Cardiac muscle cell (in vitro differentiated cells and primary cell): ENCODE measurements around the gene GABBR2. TPM values are rescaled to one million over a fixed set of nuclear protein-coding genes. Genes with fewer than 3 reads are reported as not detected.

ENCODE experiments used
- DNase-seq, 2 donors: peaks; one replicate each; pipeline versions ENCODE4 v3.0.0 to v3.0.0-alpha.2; 2010 to 2017; ENCODE audit warnings: low read depth in 1 of 2, low spot score in 1 of 2
- H3K27ac ChIP-seq: fragments of 200-600 bp; sonication (generic); 2 replicates; pipeline ENCODE4 v1.5.1; 2016
- H3K27me3 ChIP-seq: fragments of 200-600 bp; sonication (generic); 2 replicates; pipeline ENCODE4 v1.6.0; 2016; ENCODE audit warnings: control low read depth
- H3K36me3 ChIP-seq: fragments of 200-600 bp; sonication (generic); 2 replicates; pipeline ENCODE4 v1.5.1; 2016; ENCODE audit warnings: control low read depth
- H3K4me1 ChIP-seq: fragments of 200-600 bp; sonication (generic); 2 replicates; pipeline ENCODE4 v1.8.1; 2017; ENCODE audit warnings: low read depth, mild to moderate bottlenecking, mixed run types
- H3K4me3 ChIP-seq: fragments of 200-600 bp; sonication (generic); 2 replicates; pipeline ENCODE4 v1.5.1; 2016; ENCODE audit warnings: mild to moderate bottlenecking
- H3K9me3 ChIP-seq: fragments of 200-600 bp; sonication (generic); 2 replicates; pipeline ENCODE4 v1.5.1; 2017; ENCODE audit warnings: low read depth, mild to moderate bottlenecking, control low read depth
- polyA plus RNA-seq: library from polyadenylated mRNA; unstranded; fragments of >200 nt; fragmentation: Nextera tagmentation; extraction: Ambion mirVana; gene quantifications from 2 replicates; pipeline ENCODE4 v1.2.1, GENCODE V29; 2016
- total RNA-seq: library from RNA; depleted of rRNA; stranded (reverse); fragments of >200 nt; gene quantifications from 2 replicates; pipeline ENCODE4 v1.2.3, GENCODE V29; 2016
- TF ChIP-seq, protein P1 (sequence below): IDR thresholded peaks from 2 replicates; pipeline ENCODE4 v1.5.1; 2012; ENCODE audit warnings: low read depth, mild to moderate bottlenecking, low read length

GABBR2 gene
- total and polyA plus RNA-seq, 2 experiments from 2014 or later = 0.06 TPM; not detected in 1

GRCh38 chr9:98362624-98363252, 346.0 kb downstream of the GABBR2 start:
- peaks cover 4% of the 10 kb centered on the region for H3K9me3 ChIP-seq
- no peaks in the 10 kb centered on the region for H3K27me3 ChIP-seq
- TF ChIP-seq, protein P1, sequence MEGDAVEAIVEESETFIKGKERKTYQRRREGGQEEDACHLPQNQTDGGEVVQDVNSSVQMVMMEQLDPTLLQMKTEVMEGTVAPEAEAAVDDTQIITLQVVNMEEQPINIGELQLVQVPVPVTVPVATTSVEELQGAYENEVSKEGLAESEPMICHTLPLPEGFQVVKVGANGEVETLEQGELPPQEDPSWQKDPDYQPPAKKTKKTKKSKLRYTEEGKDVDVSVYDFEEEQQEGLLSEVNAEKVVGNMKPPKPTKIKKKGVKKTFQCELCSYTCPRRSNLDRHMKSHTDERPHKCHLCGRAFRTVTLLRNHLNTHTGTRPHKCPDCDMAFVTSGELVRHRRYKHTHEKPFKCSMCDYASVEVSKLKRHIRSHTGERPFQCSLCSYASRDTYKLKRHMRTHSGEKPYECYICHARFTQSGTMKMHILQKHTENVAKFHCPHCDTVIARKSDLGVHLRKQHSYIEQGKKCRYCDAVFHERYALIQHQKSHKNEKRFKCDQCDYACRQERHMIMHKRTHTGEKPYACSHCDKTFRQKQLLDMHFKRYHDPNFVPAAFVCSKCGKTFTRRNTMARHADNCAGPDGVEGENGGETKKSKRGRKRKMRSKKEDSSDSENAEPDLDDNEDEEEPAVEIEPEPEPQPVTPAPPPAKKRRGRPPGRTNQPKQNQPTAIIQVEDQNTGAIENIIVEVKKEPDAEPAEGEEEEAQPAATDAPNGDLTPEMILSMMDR = no peak
- H3K4me1 ChIP-seq = no peaks in the 10 kb centered on the region
- no peak overlapping the region for H3K4me3 ChIP-seq
- no peak for DNase-seq
- no peaks in the 10 kb centered on the region for H3K36me3 ChIP-seq
- H3K27ac ChIP-seq = no peak overlapping the region

GRCh38 chr9:98361645-98362044, 347.1 kb downstream of the GABBR2 start:
- H3K36me3 ChIP-seq = no peaks in the 10 kb centered on the region
- no peak overlapping the region for H3K4me3 ChIP-seq
- no peak for DNase-seq
- peaks cover 4% of the 10 kb centered on the region for H3K9me3 ChIP-seq
- H3K27ac ChIP-seq = no peak overlapping the region
- no peaks in the 10 kb centered on the region for H3K4me1 ChIP-seq
- TF ChIP-seq, protein P1 = no peak
- H3K27me3 ChIP-seq = no peaks in the 10 kb centered on the region

DNA sequence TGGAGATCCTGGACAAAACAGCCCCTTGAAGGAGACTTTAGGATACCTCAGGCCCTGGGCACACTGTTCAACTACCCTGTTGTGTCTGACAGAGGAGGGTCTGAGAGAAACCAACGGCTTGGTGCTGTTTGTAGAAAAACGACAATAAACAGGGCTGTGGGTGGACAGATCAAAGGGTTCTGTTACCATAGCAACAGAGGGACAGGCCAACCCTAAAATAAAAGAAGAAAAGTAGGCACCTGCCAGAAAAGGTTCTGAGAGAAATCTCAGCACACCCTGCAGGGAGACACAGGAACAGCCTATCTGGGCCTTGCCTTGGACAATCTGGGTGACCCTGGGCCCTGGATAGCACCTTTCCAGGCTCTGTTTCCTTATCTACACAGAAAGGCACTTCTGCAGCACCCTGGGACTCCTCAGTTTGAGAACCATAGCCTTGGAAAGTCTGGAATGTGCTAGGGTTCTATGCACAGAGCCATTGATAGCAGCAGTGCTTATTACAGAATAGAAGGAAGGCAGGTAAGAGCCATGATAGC, 348.5 kb downstream of the GABBR2 start:
- H3K4me1 ChIP-seq = no peaks in the 10 kb centered on the region
- TF ChIP-seq, protein P1 = no peak
- H3K27me3 ChIP-seq = no peaks in the 10 kb centered on the region
- DNase-seq = no peak
- H3K9me3 ChIP-seq = peaks cover 1% of the 10 kb centered on the region
- H3K4me3 ChIP-seq = no peak overlapping the region
- H3K27ac ChIP-seq = no peak overlapping the region
- H3K36me3 ChIP-seq = no peaks in the 10 kb centered on the region

DNA sequence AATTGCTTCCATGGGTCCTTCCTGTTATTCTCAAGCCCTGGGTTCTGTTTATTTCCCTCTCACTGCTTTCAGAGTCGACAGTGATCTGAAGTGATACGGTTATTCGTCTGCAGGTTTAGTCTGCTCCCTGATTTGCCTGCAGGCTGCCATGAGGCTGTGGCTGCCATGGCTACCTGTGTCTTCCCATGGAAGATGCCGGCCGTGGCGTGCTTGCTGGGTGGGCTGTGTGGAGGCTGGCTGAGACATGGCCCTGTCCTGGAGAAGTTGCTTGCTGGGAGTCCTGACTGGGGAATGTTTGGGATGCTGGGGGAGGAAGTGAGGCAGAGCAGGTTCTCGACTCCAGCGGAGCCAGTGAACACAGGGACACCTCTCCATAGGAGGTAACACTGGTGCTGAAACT, 349.2 kb downstream of the GABBR2 start:
- no peak for DNase-seq
- Histone ChIP-seq H3K9me3 (no peaks in the 10 kb centered on the region), H3K4me1 (no peaks in the 10 kb centered on the region), H3K27ac (no peak overlapping the region), H3K4me3 (no peak overlapping the region), H3K27me3 (no peaks in the 10 kb centered on the region), H3K36me3 (no peaks in the 10 kb centered on the region)
- TF ChIP-seq, protein P1 = no peak

- no peaks in the 10 kb centered on the region for H3K9me3 ChIP-seq
- H3K4me3 ChIP-seq = no peak overlapping the region
- no peaks in the 10 kb centered on the region for H3K36me3 ChIP-seq
- DNase-seq = peak in 1 of 2 donors; percentile 39
- H3K4me1 ChIP-seq = no peaks in the 10 kb centered on the region
- H3K27me3 ChIP-seq = no peaks in the 10 kb centered on the region
- TF ChIP-seq, protein P1 = no peak
- no peak overlapping the region for H3K27ac ChIP-seq
These were observed 350.7 kb downstream of the GABBR2 start for GRCh38 chr9:98357921-98358535.
